Gastrocnemius medialis (tissue), 4 donors: ENCODE measurements around the gene FAM9A.

Source experiments
- CTCF ChIP-seq, 5 experiments: fragments of 450-650 bp in 3 of 5; fragments of 200-600 bp in 2 of 5; sonication (generic) in 2 of 5; IDR thresholded peaks in 4 of 5; conservative IDR thresholded peaks in 1 of 5; 1 replicate in 4 of 5; 2 replicates in 1 of 5; pipeline ENCODE4 v1.5.1; 2016 to 2019; ENCODE audit warnings: antibody characterized with exemption in 5 of 5, mild to moderate bottlenecking in 3 of 5, moderate library complexity in 3 of 5
- POLR2A ChIP-seq, 2 donors: fragments of 450-650 bp; IDR thresholded peaks; one replicate each; pipeline ENCODE4 v1.6.1; 2017; ENCODE audit warnings: antibody characterized with exemption in 2 of 2, mild to moderate bottlenecking in 2 of 2, moderate library complexity in 2 of 2

DNA sequence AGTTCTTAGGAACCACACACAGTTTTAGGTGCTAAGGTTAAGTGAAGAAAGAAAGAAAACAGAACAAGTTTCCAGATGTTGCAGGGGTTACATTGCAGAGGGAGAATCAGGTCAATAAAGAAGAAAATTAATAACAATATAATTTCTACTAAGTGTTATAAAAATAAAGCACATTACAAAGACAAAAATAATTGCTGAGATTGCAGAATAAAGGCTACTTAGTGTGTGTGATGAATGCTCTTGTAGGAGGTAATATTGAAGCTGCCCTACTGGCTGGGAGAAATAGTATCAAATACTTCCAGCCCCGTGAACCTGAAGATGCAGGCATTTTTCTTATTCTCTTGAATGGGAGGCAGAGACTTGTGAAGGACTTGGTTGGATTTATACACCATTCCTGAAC, 33.2 kb upstream of the FAM9A start:
- no peak for TF ChIP-seq CTCF (IDR thresholded peaks at IDR 0.05 in 4 of 5, conservative IDR thresholded peaks at IDR 0.05 in 1 of 5)
- no peak for TF ChIP-seq POLR2A (IDR thresholded peaks at IDR 0.05)
